AG04450 (cell line): ENCODE data around the gene RAMAC. TPM values are rescaled to one million over a fixed set of nuclear protein-coding genes. Genes with fewer than 3 reads are reported as not detected.
"Not testable (repeated sequence)": the region's sequence is repeated elsewhere in the genome, so short reads cannot be mapped to it uniquely, and the experiment has no call there.

Experiments
- CTCF ChIA-PET: fragments of 300-600, 350-600 bp; formaldehyde crosslinking; extraction: SDS; loops from one replicate; lab custom pipeline; 2022; ENCODE audit warnings: antibody characterized with exemption, inconsistent platforms; lab: Charles Lee
- POLR2A ChIA-PET: fragments of 350-600 bp; formaldehyde crosslinking; extraction: SDS; loops from one replicate; lab custom pipeline; 2021; ENCODE audit warnings: antibody characterized with exemption, inconsistent platforms; lab: Yijun Ruan, JAX
- DNase-seq: peaks from one replicate; pipeline ENCODE4 v3.0.0-alpha.2; 2011; ENCODE audit warnings: low read depth, low spot score
- H3K27ac ChIP-seq: one replicate; pipeline ENCODE4 v1.5.1; 2012; ENCODE audit warnings: low read depth, low read length, control low read depth
- H3K27me3 ChIP-seq: one replicate; pipeline ENCODE4 v1.6.0; 2012; ENCODE audit warnings: low read length; ENCODE audit not compliant: control insufficient read depth, insufficient read depth
- H3K4me3 ChIP-seq: 2 replicates; pipeline ENCODE4 v1.5.1; 2011; ENCODE audit warnings: mild to moderate bottlenecking, low read depth, low read length, control low read depth
- H3K9me3 ChIP-seq: 2 replicates; pipeline ENCODE4 v1.5.1; 2012; ENCODE audit warnings: low read length; ENCODE audit not compliant: control insufficient read depth, insufficient read depth
- polyA plus RNA-seq: library from polyadenylated mRNA; depleted of rRNA; stranded (reverse); fragments of >200 nt; gene quantifications from 2 replicates; pipeline ENCODE4 v1.2.3, GENCODE V29; 2011
- TF ChIP-seq, protein P1 (sequence below): IDR thresholded peaks from 2 replicates; pipeline ENCODE4 v1.5.1; 2011; ENCODE audit warnings: low read depth, low read length, control low read depth, inconsistent platforms

The RAMAC gene
- polyA plus RNA-seq, 1 experiment = 37.4 TPM

DNA sequence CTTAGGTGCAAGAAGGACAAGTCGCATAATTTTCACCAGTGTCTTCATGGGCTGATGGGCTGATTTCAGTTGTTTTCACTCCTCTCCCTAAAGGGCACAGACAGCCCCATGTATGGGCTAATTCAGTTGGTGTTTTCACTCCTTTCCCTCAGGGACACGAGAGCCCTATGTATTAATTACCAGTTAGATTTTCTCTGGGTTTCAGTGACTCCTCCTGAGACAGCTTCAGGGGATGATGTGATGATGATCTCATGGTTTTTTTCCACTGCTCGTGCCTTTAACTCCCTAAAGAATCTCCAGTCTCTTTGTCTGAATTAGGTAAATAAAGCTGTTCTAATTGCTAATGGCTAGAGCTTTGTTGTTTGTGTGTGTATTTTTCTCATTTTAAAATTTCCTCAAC, 9.9 kb downstream of the RAMAC start:
- TF ChIP-seq, protein P1, sequence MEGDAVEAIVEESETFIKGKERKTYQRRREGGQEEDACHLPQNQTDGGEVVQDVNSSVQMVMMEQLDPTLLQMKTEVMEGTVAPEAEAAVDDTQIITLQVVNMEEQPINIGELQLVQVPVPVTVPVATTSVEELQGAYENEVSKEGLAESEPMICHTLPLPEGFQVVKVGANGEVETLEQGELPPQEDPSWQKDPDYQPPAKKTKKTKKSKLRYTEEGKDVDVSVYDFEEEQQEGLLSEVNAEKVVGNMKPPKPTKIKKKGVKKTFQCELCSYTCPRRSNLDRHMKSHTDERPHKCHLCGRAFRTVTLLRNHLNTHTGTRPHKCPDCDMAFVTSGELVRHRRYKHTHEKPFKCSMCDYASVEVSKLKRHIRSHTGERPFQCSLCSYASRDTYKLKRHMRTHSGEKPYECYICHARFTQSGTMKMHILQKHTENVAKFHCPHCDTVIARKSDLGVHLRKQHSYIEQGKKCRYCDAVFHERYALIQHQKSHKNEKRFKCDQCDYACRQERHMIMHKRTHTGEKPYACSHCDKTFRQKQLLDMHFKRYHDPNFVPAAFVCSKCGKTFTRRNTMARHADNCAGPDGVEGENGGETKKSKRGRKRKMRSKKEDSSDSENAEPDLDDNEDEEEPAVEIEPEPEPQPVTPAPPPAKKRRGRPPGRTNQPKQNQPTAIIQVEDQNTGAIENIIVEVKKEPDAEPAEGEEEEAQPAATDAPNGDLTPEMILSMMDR = no peak
- no peaks in the 10 kb centered on the region for H3K27me3 ChIP-seq
- ChIA-PET POLR2A (no interaction called here), CTCF (interaction anchor here (0.9 to 1.6 kb wide), 3 partner anchors 14 to 465 kb away, joined by 3 to 4 read pairs (median 3); no protein-coding TSS in a partner anchor)
- no peak overlapping the region for H3K27ac ChIP-seq
- DNase-seq = no peak
- no peak overlapping the region for H3K4me3 ChIP-seq
- H3K9me3 ChIP-seq = no peaks in the 10 kb centered on the region

DNA sequence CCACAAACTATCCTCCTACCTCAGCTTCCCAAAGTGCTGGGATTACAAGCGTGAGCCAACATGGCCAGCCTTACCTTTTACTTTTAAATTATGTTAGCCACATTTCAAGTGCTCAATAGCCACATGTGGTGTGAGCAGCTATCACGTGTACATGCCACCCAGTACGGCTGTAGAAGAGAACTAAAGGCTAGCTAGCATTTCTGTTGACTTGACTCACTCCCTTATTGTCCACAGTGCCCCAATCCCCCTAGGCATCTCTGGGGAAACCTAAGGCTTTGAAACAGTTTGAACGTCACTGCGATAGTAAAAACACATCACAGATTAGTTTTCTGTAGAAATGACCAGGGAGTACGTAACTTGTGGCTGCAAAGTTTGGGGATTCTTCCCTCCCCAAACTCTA, 13.4 kb downstream of the RAMAC start:
- TF ChIP-seq, protein P1 = no peak
- CTCF ChIA-PET = interaction anchor here (0.8 to 5.4 kb wide), 21 partner anchors 7 to 469 kb away, joined by 3 to 55 read pairs (median 4); partner anchors contain the start of genes C15orf40, RAMAC and RPS17
- Histone ChIP-seq H3K27me3 (no peaks in the 10 kb centered on the region), H3K4me3 (no peak overlapping the region), H3K9me3 (no peaks in the 10 kb centered on the region), H3K27ac (no peak overlapping the region)
- no peak for DNase-seq
- POLR2A ChIA-PET = interaction anchor here (1.5 kb wide), 1 partner anchor 459 kb away, joined by 5 read pairs; the partner anchor contains the start of gene RPS17

DNA sequence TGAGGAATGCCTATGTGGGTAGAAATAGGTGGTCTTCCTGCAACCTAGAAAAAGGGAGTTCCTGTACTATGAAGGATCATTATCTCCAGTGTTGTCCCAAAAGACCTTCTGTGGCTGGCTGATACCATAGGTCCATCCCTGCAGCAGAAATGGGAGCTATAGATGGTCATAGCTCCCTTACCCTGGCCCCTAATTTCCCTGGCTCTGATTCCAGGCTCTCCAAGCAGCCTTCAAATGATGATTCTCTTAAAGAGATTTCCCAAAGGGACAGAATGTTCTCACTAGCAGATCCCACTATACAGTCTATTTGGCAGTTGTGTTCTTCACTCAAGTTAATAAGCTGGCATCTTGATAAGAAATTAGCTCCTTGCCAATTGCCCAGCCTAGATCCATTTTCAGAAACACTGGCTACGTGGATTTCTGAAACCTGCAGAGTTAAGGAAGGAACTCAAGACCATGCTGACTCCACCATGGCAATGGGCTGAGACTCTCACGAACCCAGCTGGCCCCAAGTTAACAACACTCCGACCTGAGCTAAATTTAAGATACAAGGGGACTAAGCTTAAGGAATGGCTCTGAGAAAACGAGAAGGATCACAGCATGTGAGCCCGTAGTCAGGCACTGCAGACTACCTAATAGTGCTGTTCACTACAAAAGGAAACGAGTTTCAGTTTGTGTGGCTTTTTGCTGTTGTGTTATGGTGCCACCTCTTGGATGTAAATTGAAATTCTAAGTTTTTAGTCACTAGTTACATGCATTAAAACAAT, 14.1 kb downstream of the RAMAC start:
- TF ChIP-seq, protein P1 = peak; percentile 55
- Histone ChIP-seq H3K9me3 (no peaks in the 10 kb centered on the region), H3K27me3 (no peaks in the 10 kb centered on the region), H3K27ac (no peak overlapping the region), H3K4me3 (peak overlapping the region; percentile 45)
- POLR2A ChIA-PET = interaction anchor here (1.5 kb wide), 1 partner anchor 460 kb away, joined by 5 read pairs; the partner anchor contains the start of gene RPS17
- CTCF ChIA-PET = interaction anchor here (0.6 to 5.4 kb wide), 26 partner anchors 8 to 469 kb away, joined by 3 to 55 read pairs (median 4); partner anchors contain the start of genes BTBD1, C15orf40, RAMAC and RPS17
- no peak for DNase-seq

DNA sequence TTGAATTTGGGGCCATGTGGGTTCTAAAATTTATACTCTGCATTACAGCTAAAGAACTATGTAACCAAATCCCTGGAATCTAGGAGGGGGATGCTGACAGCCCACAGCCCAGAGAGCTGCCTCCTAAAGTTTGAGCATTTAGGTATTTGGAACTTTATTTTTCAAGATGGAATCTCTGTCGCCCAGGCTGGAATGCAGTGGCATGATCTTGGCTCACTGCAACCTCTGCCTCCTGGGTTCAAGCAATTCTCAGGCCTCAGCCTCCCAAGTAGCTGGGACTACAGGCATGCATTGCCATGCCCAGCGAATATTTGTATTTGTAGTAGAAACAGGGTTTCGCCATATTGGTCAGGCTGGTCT, 14.6 kb downstream of the RAMAC start:
- not testable (repeated sequence) for H3K27ac ChIP-seq, DNase-seq, H3K9me3 ChIP-seq, H3K27me3 ChIP-seq, H3K4me3 ChIP-seq
- CTCF ChIA-PET = interaction anchor here (0.6 to 5.4 kb wide), 15 partner anchors 8 to 464 kb away, joined by 3 to 55 read pairs (median 4); partner anchors contain the start of genes BTBD1, C15orf40 and RPS17
- POLR2A ChIA-PET = interaction anchor here (1.5 kb wide), 1 partner anchor 460 kb away, joined by 5 read pairs; the partner anchor contains the start of gene RPS17

DNA sequence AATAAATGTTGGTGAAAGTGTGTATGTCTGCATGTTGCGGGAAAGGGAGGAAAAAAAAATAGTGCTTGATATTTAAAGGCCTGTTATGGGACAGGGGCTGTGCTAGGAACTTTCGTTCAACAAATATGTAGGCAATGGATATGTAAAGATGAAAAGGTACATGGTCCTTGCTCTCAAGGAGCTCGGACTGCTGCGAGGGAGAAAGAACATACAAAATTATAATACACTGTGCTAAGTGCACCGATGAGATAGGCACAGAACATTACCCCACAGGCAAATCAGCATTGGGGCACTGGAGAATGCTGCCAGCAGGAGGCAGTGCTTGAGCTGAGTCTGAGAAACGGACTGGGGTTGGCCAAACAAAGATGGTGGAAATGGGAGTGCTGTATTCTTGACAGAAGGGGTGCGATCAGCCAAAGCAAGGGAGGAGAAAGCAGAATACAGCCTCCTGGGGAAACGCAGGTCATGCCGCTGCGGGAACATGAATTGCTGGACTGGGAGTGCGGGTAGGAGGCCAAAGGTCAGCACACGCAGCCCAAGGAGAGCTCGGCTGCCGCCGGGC, 24.8 kb downstream of the RAMAC start:
- ChIA-PET CTCF (interaction anchor here (0.5 to 3.7 kb wide), 45 partner anchors 9 to 470 kb away, joined by 3 to 55 read pairs (median 4); partner anchors contain the start of genes BTBD1, RAMAC and TM6SF1), POLR2A (interaction anchor here (0.5 to 1.1 kb wide), 5 partner anchors 22 to 470 kb away, joined by 3 to 8 read pairs (median 3); partner anchors contain the start of gene RPS17)
- H3K27ac ChIP-seq = peak overlapping the region; percentile 80
- peak overlapping the region; percentile 99 for H3K4me3 ChIP-seq
- H3K27me3 ChIP-seq = no peaks in the 10 kb centered on the region
- DNase-seq = peak; percentile 51
- no peaks in the 10 kb centered on the region for H3K9me3 ChIP-seq
- TF ChIP-seq, protein P1 = peak; percentile 93
